Subcutaneous adipose tissue (tissue), 4 donors: ENCODE measurements around the gene CADM3. TPM values are rescaled to one million over a fixed set of nuclear protein-coding genes. Genes with fewer than 3 reads are reported as not detected.

ENCODE experiments used
- CTCF ChIP-seq: fragments of 450-650 bp; IDR thresholded peaks from one replicate; pipeline ENCODE4 v1.5.1; 2016; ENCODE audit warnings: low read depth, mild to moderate bottlenecking, control low read depth, antibody characterized with exemption, moderate library complexity
- total RNA-seq, 4 donors: library from RNA; depleted of rRNA; stranded (reverse); fragments of >200 nt; gene quantifications; one replicate each; pipeline ENCODE4 v1.1.0, GENCODE V29; 2016

The CADM3 gene
- total RNA-seq, 4 donors from 2014 or later: 2.8 to 19.7 (median 8.0) TPM

GRCh38 chr1:159163614-159164228, 7.7 kb upstream of the CADM3 start:
- TF ChIP-seq CTCF: no peak

GRCh38 chr1:159168043-159168442, 3.4 kb upstream of the CADM3 start:
- no peak for TF ChIP-seq CTCF

- TF ChIP-seq CTCF: no peak
These were observed 776 bp upstream of the CADM3 start for GRCh38 chr1:159170639-159171038.

- TF ChIP-seq CTCF: no peak
These were observed 480 bp downstream of the CADM3 start for GRCh38 chr1:159171688-159172501.

- no peak for TF ChIP-seq CTCF
These were observed 1.3 kb downstream of the CADM3 start for GRCh38 chr1:159172614-159173291.

- no peak for TF ChIP-seq CTCF
These were observed 1.9 kb downstream of the CADM3 start for GRCh38 chr1:159173320-159173719.

- no peak for TF ChIP-seq CTCF
These were observed 4.2 kb downstream of the CADM3 start for GRCh38 chr1:159175571-159175970.
